NCI-H187 (cell line): Measurements from ENCODE around the gene ENPEP.
"Not testable (repeated sequence)": the region's sequence is repeated elsewhere in the genome, so short reads cannot be mapped to it uniquely, and the experiment has no call there.

Source experiments
- DNase-seq, 2 experiments: peaks; one replicate each; lab custom pipeline; 2025; lab: John Stamatoyannopoulos, UW

ENPEP gene

GRCh38 chr4:110485452-110485851 lies 9.5 kb downstream of the ENPEP start:
- no peak for DNase-seq

GRCh38 chr4:110486256-110486655 lies 10.3 kb downstream of the ENPEP start:
- no peak for DNase-seq

DNA sequence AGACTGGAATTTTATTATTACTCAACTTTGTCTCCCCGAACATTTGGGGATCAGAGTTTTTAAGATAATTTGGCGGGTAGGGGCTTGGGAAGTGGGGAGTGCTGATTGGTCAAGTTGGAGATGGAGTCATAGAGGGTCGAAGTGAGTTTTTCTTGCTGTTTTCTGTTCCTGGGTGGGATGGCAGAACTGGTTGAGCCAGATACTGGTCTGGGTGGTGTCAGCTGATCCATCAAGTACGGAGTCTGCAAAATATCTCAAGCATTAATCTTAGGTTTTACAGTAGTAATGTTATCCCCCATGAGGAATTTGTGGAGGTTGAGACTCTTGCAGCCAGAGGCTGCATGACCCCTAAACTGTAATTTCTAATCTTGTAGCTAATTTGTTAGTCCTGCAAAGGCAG lies 10.9 kb downstream of the ENPEP start:
- not testable (repeated sequence) for DNase-seq

DNA sequence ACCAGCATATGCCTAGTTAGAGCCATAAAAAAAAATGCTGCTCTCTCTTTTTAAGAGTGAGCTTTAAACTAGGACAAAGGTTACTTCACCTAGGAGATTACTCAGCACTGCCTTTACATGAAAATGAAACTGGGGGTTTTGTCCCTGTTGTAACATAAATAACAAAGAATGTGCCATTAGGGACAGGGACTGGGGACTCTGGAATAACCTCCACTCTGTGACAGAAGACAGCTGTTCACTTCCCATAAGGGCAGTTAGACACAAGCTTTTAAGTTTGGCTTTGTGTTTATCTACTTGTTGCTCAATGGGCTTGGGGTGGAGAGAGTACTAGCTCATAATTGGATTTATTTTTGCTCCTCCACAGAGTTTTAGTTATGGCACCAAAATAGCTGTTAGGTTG lies 11.9 kb downstream of the ENPEP start:
- DNase-seq = no peak

DNA sequence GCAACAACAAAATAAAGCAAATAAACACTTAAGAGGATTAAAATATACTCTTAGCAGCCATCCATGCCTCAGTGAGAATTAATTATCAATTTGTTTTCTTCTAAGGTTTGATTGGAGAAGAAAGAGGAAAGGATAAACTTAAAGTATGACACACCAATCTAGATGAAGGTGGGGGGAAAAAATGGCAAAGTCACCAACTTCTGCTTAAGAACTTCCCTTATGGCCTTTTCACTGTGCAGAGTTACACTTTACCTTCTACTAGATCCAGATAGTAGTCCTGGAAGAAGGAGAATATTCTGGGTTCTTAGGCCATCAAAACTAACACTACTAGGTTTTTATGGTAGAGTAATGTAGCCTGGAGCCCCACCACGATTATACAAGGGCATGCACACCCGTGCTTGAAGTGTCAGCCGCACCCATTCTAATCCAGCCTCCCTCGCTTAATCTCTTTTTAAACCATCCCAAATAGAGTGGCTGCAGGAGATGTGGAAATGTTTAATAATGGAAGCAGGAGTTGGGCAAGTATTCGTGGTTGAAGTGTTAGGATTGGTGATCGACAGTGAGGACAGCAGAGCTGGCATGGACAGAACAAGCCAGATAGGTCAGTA lies 14.1 kb downstream of the ENPEP start:
- no peak for DNase-seq

- no peak for DNase-seq
Measured at GRCh38 chr4:110492522-110492921, 16.6 kb downstream of the ENPEP start.

DNA sequence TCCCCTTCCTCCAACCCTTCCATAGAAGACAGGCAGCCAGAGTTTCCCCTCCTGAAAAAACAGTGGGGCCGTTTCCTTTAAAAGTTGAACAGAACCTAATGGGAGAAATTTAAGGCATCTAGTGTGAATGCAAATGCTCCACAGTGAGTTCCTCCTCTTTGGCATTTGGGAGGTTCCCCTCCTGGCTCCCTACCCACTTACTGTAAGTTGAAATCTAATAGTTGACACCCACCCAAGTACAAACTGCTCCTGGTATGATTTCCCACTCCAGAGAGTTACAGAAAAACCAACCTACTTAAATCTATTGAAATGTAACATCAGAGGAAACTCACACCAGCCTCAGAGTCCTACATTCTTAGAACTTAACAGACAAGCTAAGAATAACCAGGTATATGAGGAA lies 17.6 kb downstream of the ENPEP start:
- DNase-seq = no peak

- DNase-seq = no peak
Measured at GRCh38 chr4:110498420-110498819, 22.5 kb downstream of the ENPEP start.

DNA sequence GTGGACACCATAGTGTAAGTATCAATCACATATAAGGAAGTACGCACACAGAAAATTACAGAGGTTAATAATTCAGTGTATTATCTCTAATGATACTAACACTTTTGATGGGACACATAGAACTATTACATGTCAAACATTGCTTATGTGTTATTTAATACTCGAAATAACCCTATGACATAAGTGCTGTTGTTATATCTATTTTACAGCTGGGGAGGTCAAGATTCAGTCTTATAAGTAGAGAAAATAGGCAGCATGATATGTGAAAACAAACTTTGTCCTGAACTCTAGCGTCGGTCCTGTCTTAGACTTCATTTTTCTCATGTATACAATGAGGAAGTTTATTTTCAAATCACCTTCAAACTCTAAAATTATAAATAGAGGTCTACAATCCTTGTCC lies 23.2 kb downstream of the ENPEP start:
- DNase-seq = no peak

DNA sequence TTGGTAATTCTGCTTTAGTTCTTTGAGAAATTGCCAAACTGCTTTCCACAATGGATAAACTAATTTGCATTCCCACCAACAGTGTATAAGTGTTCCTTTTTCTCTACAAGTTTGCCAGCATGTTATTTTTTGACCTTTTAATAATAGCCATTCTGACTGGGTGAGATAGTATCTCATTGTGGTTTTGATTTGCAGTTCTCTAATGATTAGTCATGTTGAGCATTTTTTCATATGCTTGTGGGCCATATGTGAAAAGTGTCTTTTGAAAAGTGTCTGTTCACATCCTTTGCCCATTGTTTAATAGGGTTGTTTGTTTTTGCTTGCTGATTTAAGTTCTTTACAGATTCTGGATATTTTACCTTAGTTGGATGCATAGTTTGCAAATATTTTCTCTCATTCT lies 25.9 kb downstream of the ENPEP start:
- DNase-seq = no peak

GRCh38 chr4:110503270-110504083 lies 27.5 kb downstream of the ENPEP start:
- DNase-seq = no peak

DNA sequence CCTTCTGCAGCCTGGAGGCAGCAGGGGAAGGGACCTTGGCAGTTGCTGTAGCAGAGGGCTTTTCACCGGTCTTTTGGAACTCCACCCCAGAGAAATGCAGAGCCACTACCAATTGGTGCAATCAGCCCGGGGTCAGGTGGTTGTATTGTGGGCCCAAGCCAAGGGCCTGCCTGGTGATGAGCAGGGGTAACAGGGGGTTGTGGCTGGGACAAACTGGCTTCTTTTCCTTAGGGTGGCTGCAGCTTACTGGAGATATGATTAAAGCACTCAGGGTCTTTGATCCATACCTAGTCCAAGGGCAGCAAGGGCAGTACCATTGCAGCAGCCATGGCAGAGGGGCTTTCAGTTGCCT lies 28.1 kb downstream of the ENPEP start:
- no peak for DNase-seq

- DNase-seq = no peak
Measured at GRCh38 chr4:110505440-110505839, 29.5 kb downstream of the ENPEP start.

DNA sequence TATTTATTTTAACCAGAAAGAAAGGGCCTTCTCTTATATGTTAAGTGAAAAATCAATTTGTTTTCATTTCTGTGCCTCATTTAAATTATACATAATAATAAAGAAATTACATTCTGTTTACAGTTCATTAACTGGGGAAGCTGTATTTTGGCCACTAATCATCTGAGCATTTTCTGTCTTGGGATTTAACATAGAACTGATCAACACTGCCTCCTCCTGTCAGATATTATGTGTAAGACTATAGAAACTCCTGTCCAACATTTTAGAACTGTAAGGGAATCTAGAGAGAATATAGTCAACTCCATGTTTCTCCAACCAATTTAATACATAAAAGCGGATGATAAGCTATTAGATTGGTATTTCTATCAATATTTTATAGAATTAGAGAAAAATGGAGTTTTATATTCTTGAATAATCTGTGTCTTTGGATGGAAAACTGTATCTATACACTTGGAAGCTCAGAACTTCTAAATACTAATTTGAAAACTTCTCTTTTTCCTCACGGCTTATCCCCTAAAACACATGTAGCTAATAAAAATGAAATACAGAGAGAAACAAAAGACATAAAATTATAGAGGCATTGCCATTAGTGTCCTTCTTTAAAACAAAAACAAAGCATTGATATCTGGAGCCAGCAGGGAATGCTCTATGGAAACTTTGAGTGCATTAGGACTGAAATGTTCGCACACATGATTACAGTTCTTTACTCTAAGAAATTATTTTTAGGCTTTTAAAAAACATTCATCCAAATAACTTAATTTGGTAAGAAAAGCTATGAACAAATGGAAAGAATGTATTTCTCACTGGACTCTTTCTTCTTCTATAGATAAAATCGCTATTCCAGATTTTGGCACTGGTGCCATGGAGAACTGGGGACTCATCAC lies 33.1 kb downstream of the ENPEP start:
- DNase-seq = no peak

DNA sequence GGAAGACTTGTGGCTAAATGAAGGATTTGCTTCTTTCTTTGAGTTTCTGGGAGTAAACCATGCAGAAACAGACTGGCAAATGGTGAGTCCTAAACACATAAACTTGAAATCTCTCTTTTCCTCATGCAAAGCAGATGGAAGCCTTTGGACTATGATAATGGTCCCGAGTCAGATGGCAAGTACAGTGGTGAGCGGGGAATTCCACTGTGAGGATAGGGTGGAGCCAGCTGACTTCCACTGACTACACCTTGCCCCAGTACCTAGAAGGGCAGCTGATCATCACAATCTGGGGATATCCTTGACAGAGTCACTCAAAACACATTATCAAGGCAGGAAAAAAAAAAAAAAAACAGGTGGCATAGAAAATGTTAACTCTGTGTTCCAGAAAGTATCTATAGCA lies 34.3 kb downstream of the ENPEP start:
- no peak for DNase-seq

DNA sequence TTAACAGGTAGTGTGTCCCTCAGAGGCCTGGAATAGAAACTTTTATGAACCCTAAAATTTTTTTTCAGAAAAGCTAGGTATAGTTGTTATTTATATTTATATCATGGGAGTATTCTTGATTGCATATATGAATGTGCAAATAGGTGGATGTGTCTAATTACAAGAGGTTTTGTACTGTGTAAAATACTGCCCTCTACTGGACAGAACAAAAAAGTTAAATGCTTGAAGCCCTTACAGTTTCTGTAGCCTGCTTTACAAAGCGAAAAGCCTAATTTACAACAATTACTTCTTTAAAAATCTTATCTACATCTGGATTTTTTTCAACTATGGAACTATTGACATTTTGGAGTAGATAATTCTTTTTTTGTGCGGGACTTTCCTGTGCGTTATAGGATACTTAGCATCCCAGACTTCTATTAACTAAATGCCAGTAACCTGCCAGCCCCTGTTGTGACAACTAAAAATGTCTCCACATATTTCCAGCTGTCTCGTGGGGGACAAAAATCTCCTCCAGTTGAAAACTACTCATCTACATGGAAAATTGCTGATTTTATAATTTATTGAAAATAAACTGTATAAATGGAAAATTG lies 35.1 kb downstream of the ENPEP start:
- no peak for DNase-seq

- no peak for DNase-seq
Measured at GRCh38 chr4:110512901-110513300, 36.9 kb downstream of the ENPEP start.

DNA sequence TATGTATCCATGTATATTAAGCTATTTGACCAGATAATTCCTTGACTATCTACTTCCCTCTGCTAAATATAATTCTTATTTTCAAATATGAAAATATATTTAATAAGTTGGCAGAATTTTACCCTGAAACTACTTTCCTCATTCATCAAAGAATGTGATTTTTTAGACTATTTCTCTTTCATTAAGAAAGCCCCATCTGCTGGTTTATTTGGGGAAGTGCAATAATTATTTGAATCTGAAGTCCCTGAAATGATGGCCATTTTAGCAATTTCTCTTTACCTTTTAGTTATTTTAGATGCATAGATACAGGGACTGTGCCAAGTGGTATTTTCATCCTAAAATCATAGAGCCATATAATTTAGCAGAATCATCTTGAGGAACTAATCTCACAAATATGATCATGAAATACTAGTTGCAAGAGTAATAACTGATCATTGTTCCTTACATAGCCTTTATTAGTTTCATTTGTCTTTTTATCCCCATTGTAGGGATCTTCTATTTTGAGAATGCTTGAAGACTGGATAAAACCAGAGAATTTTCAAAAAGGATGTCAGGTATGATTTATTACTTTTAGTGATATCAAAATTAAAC lies 39.0 kb downstream of the ENPEP start:
- DNase-seq = no peak

GRCh38 chr4:110515676-110516075 lies 39.7 kb downstream of the ENPEP start:
- DNase-seq = no peak

DNA sequence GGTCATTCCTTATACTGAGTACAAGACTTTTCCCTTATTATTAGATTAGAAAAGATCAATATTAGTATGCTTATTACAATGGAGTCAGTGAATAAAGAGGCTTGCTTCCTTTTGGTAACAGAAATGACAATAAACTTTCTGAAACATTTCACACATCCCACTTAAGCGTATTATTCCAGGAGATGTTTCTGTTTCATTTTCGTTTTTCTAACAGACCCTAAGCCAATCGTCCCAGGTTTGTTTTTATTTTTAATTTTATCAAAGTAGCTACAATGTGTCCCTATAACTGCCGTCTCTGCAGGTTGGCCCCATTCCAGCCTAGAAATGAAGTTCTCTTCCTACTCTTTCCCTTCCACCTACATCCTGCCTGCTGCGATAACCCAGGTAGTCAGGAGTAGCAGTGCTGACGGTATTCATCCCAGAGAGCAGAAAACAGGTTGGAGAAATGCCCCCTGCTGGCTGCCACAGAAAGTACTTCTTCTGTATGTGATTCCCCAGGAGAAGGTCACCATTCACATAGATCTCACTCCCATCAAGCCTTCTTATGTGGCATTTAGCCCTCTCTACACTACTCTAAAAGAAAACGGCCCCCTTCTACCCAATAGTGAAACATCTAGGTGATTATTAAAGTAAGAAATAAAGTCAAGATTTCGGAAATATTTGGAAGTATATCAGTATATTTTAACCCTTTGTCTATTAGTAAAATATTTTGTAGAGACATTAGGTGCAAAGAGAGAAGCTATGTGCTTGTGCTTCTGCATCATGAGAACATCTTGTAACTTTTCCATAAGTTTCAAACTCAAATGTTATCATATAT lies 40.4 kb downstream of the ENPEP start:
- DNase-seq = peak; percentile 21 to 40

DNA sequence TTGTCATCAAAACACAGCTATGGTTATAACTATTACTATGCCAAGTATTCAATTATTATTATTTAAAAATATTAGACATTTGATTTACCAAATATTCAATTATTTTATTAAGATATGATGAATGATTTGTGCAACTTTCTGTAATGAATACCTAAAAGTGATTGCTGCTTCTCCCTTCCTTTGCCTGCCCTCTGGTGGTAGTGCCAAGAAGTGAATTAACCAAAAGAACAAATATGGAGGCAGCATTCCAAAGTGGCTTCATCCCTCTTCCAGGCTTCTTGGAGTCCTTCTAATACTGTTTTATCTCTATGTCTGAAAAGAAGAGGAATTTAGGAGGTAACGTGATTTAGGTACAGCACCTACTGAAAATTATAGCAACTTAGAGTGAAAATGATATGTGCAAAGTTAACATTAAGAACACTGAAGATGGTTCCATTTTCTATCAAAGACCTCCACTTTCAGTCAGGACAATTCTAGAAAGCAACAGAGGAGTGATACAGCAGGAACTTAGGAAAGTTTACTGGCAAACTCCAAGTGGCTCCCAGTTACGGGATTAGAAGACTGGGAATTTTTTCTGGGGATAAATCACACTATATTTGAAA lies 43.0 kb downstream of the ENPEP start:
- DNase-seq = peak in 1 of 2 experiments; percentile 1
